ENCODE results near the gene RNU6-9. TPM values are rescaled to one million over a fixed set of nuclear protein-coding genes. Genes with fewer than 3 reads are reported as not detected.

RNU6-9 gene
- total and polyA plus RNA-seq, 4 donors: not detected

DNA sequence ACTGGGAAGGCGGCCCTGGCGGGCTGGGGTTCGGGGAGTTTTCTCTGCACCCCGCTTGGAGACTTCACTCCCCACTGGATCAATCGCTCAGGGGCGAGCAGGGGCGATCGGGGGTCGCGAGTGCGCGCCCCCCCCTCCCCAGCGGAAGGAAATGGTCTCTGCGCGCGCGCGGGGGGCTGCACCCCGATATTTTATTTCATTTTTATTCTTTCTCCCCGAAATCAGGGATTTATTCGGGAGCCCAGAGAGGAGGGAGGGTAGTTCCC lies 33.0 kb downstream of the RNU6-9 start:
- Histone ChIP-seq H3K4me1 (ENCODE audit: control insufficient read depth, insufficient read depth, low read length) (peaks cover 41% of the 10 kb centered on the region), H3K36me3 (ENCODE audit: control insufficient read depth, insufficient read depth, low read length) (peaks cover 30% of the 10 kb centered on the region), H3K27me3 (ENCODE audit: control insufficient read depth, insufficient read depth, low read length) (peaks cover under 1% of the 10 kb centered on the region), H3K4me3 (ENCODE audit: low read depth, low read length) (peak overlapping the region; percentile 83), H3K9me3 (ENCODE audit: control insufficient read depth, insufficient read depth, low read length) (no peaks in the 10 kb centered on the region), H3K27ac (ENCODE audit: low read depth, low read length) (peak overlapping the region; percentile 69)
- no peak for DNase-seq (ENCODE audit: low read depth in 4 of 6, low spot score in 6 of 6)
- 0% methylated on average over 11 of the region's 21 CpGs for WGBS (ENCODE audit: insufficient coverage)

DNA sequence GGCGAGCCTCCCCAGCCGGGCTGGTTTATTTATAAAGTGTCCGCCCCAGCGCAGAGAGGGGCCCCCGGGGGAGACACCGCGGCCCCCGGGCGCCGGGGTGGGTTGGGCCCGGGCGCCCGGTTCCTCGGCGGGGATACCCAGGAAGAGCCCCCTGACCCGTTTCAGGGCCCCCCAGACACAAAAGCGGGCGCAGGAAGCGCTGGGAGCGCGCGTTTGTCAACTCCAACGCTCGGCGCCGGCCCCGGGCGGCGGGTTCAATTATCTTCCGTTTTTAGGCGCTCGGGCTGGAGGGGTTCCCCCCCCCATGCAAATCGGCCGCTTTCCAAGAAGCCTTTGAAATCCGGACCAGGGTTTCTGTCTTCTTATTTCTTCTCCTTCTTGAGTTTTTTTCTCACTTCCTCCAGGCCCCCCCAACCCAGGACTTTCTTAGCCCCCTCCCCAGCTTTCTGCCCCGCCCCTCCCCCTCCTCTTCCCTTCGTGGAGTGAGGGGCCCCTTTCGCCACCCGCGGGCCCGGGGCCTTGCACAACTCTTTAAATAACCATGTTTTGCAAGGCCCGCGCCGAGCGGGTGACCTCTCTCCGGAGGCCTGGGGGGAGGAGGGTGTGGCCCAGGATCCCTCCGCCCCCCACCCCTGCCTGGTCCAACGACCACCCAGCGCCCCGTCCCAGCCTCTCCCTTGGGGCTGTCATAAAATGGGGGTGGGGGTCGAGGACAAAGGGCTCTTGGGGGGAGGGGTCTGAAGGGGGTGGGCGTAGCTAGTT lies 33.5 kb downstream of the RNU6-9 start:
- Histone ChIP-seq H3K27me3 (ENCODE audit: control insufficient read depth, insufficient read depth, low read length) (no peaks in the 10 kb centered on the region), H3K36me3 (ENCODE audit: control insufficient read depth, insufficient read depth, low read length) (peaks cover 34% of the 10 kb centered on the region), H3K4me1 (ENCODE audit: control insufficient read depth, insufficient read depth, low read length) (peaks cover 37% of the 10 kb centered on the region), H3K27ac (ENCODE audit: low read depth, low read length) (peak overlapping the region; percentile 69), H3K9me3 (ENCODE audit: control insufficient read depth, insufficient read depth, low read length) (no peaks in the 10 kb centered on the region), H3K4me3 (ENCODE audit: low read depth, low read length) (peak overlapping the region; percentile 83)
- DNase-seq (ENCODE audit: low read depth in 4 of 6, low spot score in 6 of 6): peak in 2 of 6 donors; percentile 40 to 63
- 0% methylated on average over 35 of the region's 52 CpGs for WGBS (ENCODE audit: insufficient coverage)

DNA sequence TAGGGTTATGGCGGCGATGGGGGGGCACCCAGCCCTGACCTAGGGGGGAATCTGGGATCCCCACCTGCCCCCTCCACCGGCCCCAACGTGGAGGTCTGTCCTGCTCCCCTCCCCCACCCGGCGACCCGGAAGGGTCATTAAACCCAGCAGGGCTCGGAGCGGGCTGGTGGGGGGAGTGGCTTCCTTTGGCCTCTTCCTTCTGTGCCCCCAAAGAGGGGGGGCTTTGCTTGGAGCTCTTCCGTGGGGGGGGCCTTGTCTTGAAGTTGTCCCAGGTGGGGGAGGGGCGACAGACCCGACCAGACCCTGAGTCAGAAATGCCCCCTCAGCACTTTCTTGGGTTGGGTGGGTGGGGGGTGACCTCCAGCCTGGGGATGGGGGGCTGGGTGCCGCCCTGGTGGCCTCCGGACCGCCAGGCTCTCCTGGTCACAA lies 34.1 kb downstream of the RNU6-9 start:
- Histone ChIP-seq H3K9me3 (ENCODE audit: control insufficient read depth, insufficient read depth, low read length) (no peaks in the 10 kb centered on the region), H3K4me1 (ENCODE audit: control insufficient read depth, insufficient read depth, low read length) (peaks cover 39% of the 10 kb centered on the region), H3K27ac (ENCODE audit: low read depth, low read length) (no peak overlapping the region), H3K36me3 (ENCODE audit: control insufficient read depth, insufficient read depth, low read length) (peaks cover 40% of the 10 kb centered on the region), H3K4me3 (ENCODE audit: low read depth, low read length) (peak overlapping the region; percentile 83), H3K27me3 (ENCODE audit: control insufficient read depth, insufficient read depth, low read length) (no peaks in the 10 kb centered on the region)
- 25% methylated on average over 4 of the region's 15 CpGs for WGBS (ENCODE audit: insufficient coverage)
- DNase-seq (ENCODE audit: low read depth in 4 of 6, low spot score in 6 of 6): no peak

DNA sequence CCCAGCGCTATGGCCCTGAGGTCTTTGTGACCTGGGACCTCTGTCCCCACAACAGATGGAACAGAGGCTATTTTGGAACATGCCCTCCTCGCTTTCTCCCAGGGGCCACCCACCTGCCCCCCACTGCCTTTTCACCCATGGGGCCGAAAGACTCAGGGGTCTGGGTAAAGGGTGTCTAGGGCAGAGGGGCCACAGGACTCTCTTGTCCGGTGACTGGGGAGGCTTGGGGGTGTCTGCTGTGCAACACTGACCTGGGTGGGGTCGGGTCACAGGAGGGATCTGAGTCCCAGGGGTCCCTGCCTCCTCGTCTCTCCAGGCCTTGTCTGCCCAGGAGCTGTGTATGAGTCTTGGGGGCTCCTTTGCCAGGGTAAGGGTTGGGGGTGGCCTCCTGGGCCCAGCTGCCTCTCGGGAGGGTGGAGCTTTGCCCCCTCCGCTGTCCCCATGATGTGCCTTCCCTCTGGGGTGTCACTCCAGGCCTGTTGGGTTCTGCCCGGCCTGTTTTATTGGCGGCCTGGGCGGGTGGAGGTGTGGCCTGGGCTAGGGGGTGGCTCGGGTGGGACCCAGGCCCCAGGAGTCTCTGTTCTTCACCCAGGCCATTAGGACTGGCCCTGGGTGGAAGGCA lies 34.6 kb downstream of the RNU6-9 start:
- peaks cover 45% of the 10 kb centered on the region for H3K36me3 ChIP-seq (ENCODE audit: control insufficient read depth, insufficient read depth, low read length)
- DNase-seq (ENCODE audit: low read depth in 4 of 6, low spot score in 6 of 6): no peak
- no peaks in the 10 kb centered on the region for H3K9me3 ChIP-seq (ENCODE audit: control insufficient read depth, insufficient read depth, low read length)
- peak overlapping the region; percentile 16 for H3K4me3 ChIP-seq (ENCODE audit: low read depth, low read length)
- no peak overlapping the region for H3K27ac ChIP-seq (ENCODE audit: low read depth, low read length)
- H3K27me3 ChIP-seq (ENCODE audit: control insufficient read depth, insufficient read depth, low read length): no peaks in the 10 kb centered on the region
- peaks cover 42% of the 10 kb centered on the region for H3K4me1 ChIP-seq (ENCODE audit: control insufficient read depth, insufficient read depth, low read length)
- 62% methylated on average over 5 of the region's 12 CpGs for whole genome bisulfite sequencing (ENCODE audit: insufficient coverage)

DNA sequence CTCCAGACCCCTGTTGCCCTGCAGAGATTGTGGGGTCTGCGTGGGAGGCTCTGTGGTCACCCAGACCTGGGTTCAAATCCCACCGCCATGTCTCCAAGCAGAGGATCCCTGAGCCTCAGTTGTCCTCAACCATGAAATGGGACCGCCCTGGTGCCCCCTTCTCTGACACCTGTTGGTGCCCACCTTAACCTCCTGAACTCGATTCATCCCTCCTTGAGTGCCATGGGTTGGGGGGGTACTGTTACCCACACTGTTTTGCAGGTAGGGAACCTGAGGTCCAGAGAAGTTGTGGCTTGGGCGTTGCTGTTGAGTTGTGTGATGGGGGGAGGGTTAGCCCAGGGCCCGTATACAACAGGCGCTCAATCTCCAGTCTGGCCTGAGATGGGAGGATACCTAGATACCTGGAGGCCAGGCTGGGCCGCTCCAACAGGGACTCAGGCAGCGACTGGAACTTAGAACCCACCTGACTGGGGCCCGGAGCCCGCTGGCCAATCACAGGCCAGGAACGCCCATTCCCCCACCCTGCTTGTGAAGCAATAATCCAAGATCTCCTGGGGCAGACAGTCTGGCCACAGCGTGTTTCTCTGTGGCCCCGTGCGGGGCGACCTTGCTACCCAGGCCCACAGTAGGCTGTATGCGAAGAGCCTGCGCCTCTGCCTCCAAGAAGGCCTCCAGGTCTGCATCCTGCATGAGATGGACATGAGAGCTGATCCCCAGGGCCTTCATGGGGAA lies 35.4 kb downstream of the RNU6-9 start:
- H3K4me3 ChIP-seq (ENCODE audit: low read depth, low read length): no peak overlapping the region
- WGBS (ENCODE audit: insufficient coverage): 85% methylated on average over 16 of the region's 18 CpGs
- no peak overlapping the region for H3K27ac ChIP-seq (ENCODE audit: low read depth, low read length)
- no peaks in the 10 kb centered on the region for H3K9me3 ChIP-seq (ENCODE audit: control insufficient read depth, insufficient read depth, low read length)
- H3K27me3 ChIP-seq (ENCODE audit: control insufficient read depth, insufficient read depth, low read length): no peaks in the 10 kb centered on the region
- peaks cover 53% of the 10 kb centered on the region for H3K36me3 ChIP-seq (ENCODE audit: control insufficient read depth, insufficient read depth, low read length)
- no peak for DNase-seq (ENCODE audit: low read depth in 4 of 6, low spot score in 6 of 6)
- H3K4me1 ChIP-seq (ENCODE audit: control insufficient read depth, insufficient read depth, low read length): peaks cover 48% of the 10 kb centered on the region

DNA sequence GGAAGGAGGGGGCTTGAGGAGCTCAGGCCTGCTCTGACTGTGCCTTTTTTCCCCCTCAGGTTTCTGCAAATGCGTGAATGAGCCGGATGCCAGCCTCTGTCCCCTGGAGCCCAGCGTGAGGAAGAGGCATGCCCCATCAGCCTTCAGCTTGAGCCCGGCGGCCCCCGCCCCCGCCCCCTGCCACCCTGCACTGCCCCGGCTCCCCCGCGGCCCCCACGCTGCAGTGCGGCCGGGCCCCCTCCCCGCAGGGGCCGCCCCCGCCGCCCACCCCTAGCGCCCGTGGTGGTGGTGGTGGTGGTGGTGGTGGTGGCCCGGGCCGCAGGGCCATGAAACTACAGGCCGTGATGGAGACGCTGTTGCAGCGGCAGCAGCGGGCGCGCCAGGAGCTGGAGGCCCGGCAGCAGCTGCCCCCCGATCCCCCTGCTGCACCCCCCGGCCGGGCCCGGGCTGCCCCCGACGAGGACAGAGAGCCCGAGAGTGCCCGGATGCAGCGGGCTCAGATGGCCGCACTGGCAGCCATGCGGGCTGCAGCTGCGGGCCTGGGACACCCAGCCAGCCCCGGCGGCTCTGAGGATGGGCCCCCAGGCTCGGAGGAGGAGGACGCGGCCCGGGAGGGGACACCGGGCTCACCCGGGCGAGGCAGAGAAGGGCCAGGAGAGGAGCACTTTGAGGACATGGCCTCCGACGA lies 36.1 kb downstream of the RNU6-9 start:
- no peak for DNase-seq (ENCODE audit: low read depth in 4 of 6, low spot score in 6 of 6)
- WGBS (ENCODE audit: insufficient coverage): 91% methylated on average over 32 of the region's 51 CpGs
- Histone ChIP-seq H3K36me3 (ENCODE audit: control insufficient read depth, insufficient read depth, low read length) (peaks cover 60% of the 10 kb centered on the region), H3K4me1 (ENCODE audit: control insufficient read depth, insufficient read depth, low read length) (peaks cover 54% of the 10 kb centered on the region), H3K9me3 (ENCODE audit: control insufficient read depth, insufficient read depth, low read length) (no peaks in the 10 kb centered on the region), H3K27me3 (ENCODE audit: control insufficient read depth, insufficient read depth, low read length) (no peaks in the 10 kb centered on the region), H3K4me3 (ENCODE audit: low read depth, low read length) (no peak overlapping the region), H3K27ac (ENCODE audit: low read depth, low read length) (no peak overlapping the region)

DNA sequence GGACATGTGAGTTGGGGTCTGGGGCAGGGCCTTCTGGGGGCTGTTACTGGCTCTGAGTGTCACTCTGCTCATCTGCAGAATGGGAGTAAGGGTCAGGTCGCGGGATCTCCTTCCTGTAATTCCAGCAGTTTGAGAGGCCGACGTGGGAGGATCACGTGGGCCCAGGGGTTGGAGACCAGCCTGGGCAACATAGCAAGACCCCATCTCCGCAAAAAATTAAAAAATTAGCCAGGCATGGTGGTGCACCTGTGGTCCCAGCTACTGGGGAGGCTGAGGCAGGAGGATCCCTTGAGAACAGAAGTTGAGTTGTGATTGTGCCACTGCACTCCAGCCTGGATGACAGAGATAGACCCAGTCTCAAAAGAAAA lies 36.6 kb downstream of the RNU6-9 start:
- Histone ChIP-seq H3K9me3 (ENCODE audit: control insufficient read depth, insufficient read depth, low read length) (no peaks in the 10 kb centered on the region), H3K36me3 (ENCODE audit: control insufficient read depth, insufficient read depth, low read length) (peaks cover 65% of the 10 kb centered on the region), H3K27ac (ENCODE audit: low read depth, low read length) (no peak overlapping the region), H3K4me3 (ENCODE audit: low read depth, low read length) (no peak overlapping the region), H3K4me1 (ENCODE audit: control insufficient read depth, insufficient read depth, low read length) (peaks cover 54% of the 10 kb centered on the region), H3K27me3 (ENCODE audit: control insufficient read depth, insufficient read depth, low read length) (no peaks in the 10 kb centered on the region)
- no peak for DNase-seq (ENCODE audit: low read depth in 4 of 6, low spot score in 6 of 6)
- 92% methylated on average over 6 of the region's 6 CpGs for WGBS (ENCODE audit: insufficient coverage)

DNA sequence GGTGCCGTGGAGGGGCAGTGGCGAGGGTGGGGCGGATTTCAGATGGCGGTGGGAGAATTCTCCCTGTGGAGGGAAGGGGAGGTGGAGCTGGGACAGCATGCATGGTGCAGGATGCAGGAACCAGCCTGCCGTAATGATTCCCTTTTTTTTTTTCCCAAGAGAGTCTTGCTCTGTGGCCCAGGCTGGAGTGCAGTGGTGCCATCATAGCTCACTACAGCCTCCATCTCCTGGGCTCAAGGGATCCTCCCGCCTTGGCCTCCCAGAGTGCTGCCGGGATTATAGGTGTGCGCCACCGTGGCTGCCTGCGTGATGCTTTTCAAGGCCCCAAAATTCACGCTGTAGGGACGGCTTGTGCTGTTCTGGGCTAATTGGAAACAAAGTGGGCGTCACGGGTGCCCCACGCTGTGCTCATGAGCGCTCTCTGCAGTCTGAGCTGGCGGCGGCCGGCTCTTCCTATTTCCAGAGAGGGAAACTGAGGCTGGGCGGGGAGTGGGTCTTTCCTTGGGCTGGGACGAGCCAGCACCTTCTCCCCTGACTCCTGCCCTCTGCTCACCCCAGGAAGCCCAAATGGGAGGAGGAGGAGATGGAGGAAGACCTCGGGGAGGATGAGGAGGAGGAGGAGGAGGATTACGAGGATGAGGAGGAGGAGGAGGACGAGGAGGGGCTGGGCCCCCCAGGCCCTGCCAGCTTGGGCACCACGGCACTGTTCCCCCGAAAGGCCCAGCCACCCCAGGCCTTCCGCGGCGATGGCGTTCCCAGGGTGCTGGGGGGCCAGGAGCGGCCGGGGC lies 38.8 kb downstream of the RNU6-9 start:
- Histone ChIP-seq H3K27me3 (ENCODE audit: control insufficient read depth, insufficient read depth, low read length) (no peaks in the 10 kb centered on the region), H3K27ac (ENCODE audit: low read depth, low read length) (no peak overlapping the region), H3K36me3 (ENCODE audit: control insufficient read depth, insufficient read depth, low read length) (peaks cover 71% of the 10 kb centered on the region), H3K4me1 (ENCODE audit: control insufficient read depth, insufficient read depth, low read length) (peaks cover 51% of the 10 kb centered on the region), H3K4me3 (ENCODE audit: low read depth, low read length) (no peak overlapping the region), H3K9me3 (ENCODE audit: control insufficient read depth, insufficient read depth, low read length) (no peaks in the 10 kb centered on the region)
- no peak for DNase-seq (ENCODE audit: low read depth in 4 of 6, low spot score in 6 of 6)
- WGBS (ENCODE audit: insufficient coverage): 79% methylated on average over 18 of the region's 32 CpGs

Measured in spinal cord (tissue), 10 donors.